K562 (cell line): ENCODE measurements around the gene APCDD1L. TPM values are rescaled to one million over a fixed set of nuclear protein-coding genes. Genes with fewer than 3 reads are reported as not detected.

ENCODE experiments used
- ATAC-seq: fragments of 200-7000 bp; cut with Tn5 transposase; 3 replicates; pipeline ENCODE4 v1.9.1; 2020; ENCODE audit warnings: moderate library complexity
- BruUV-seq: library from RNA; stranded (reverse); fragments of 400-500 nt; replicated peaks from 2 replicates; lab custom pipeline; 2021; lab: Mats Ljungman, UMichigan
- CTCF ChIA-PET: fragments of 300-600 bp; formaldehyde crosslinking; extraction: SDS; loops from one replicate; lab custom pipeline; 2021; ENCODE audit warnings: low intra/inter-chr PET ratio; lab: Yijun Ruan, JAX
- POLR2A ChIA-PET: fragments of 300-600, 350-650 bp; sonication (Branson Sonifier 250); formaldehyde crosslinking; extraction: SDS; loops from one replicate; lab custom pipeline; 2021; ENCODE audit warnings: antibody characterized with exemption, inconsistent platforms; lab: Yijun Ruan, JAX
- DNase-seq, 4 experiments: peaks; one replicate each; pipeline versions ENCODE4 v3.0.0 to v3.0.0-alpha.2; 2011 to 2018; ENCODE audit warnings: low spot score in 3 of 4, mixed read lengths in 3 of 4; ENCODE audit errors: extremely low read depth in 1 of 4
- FAIRE-seq: peaks from 2 replicates; lab custom pipeline; 2011; peaks lifted over from hg19 to GRCh38; lab: Jason Lieb, UNC
- H2AFZ ChIP-seq: 2 replicates; pipeline ENCODE4 v1.6.0; 2011; ENCODE audit warnings: low read depth, low read length, control low read depth, inconsistent platforms
- H3K27ac ChIP-seq: fragments of 200-600 bp; 3 replicates; pipeline ENCODE4 v1.8.0; 2011; ENCODE audit warnings: low read depth, mild to moderate bottlenecking, control low read depth, inconsistent platforms, low read length, moderate library complexity, mixed read lengths; ENCODE audit errors: extremely low read depth
- H3K27me3 ChIP-seq, 2 experiments: fragments of 300-600 bp in 1 of 2; 2 replicates in 1 of 2; 3 replicates in 1 of 2; pipeline versions ENCODE4 v1.6.0 to v1.8.0; 2011; ENCODE audit warnings: inconsistent platforms in 2 of 2, low read length in 2 of 2, mild to moderate bottlenecking in 1 of 2, mixed read lengths in 1 of 2, moderate library complexity in 1 of 2; ENCODE audit not compliant: control insufficient read depth in 2 of 2, insufficient read depth in 2 of 2
- H3K36me3 ChIP-seq: fragments of 300-600 bp; 3 replicates; pipeline ENCODE4 v1.8.0; 2011; ENCODE audit warnings: mild to moderate bottlenecking, low read length, inconsistent platforms; ENCODE audit not compliant: control insufficient read depth, insufficient read depth
- H3K4me1 ChIP-seq, 2 experiments: fragments of 200-600 bp in 1 of 2; replicated peaks in 1 of 2; 2 replicates in 1 of 2; 3 replicates in 1 of 2; pipeline versions ENCODE4 v1.5.1 to v1.8.0; 2011; ENCODE audit warnings: inconsistent platforms in 2 of 2, low read length in 2 of 2, mild to moderate bottlenecking in 1 of 2, mixed read lengths in 1 of 2, moderate library complexity in 1 of 2; ENCODE audit not compliant: control insufficient read depth in 2 of 2, insufficient read depth in 2 of 2
- H3K4me2 ChIP-seq: 2 replicates; pipeline ENCODE4 v1.6.1; 2011; ENCODE audit warnings: low read length, control low read depth, inconsistent platforms, mixed read lengths; ENCODE audit not compliant: insufficient read depth
- H3K4me3 ChIP-seq: fragments of 200-600 bp; sonication (generic), shearing (Covaris generic); 2 replicates; pipeline ENCODE4 v1.5.1; 2016; ENCODE audit warnings: control low read depth, inconsistent platforms
- H3K79me2 ChIP-seq: fragments of 200-600 bp; 3 replicates; pipeline ENCODE4 v1.8.0; 2011; ENCODE audit warnings: low read length, inconsistent platforms; ENCODE audit not compliant: control insufficient read depth, insufficient read depth
- H3K9ac ChIP-seq, 2 experiments: 2 replicates each; pipeline versions ENCODE4 v1.6.0 to v1.6.1; 2011; ENCODE audit warnings: low read depth in 2 of 2, low read length in 2 of 2, control low read depth in 1 of 2, inconsistent platforms in 1 of 2, mild to moderate bottlenecking in 1 of 2, mixed read lengths in 1 of 2; ENCODE audit not compliant: insufficient read depth in 1 of 2
- H3K9me1 ChIP-seq: one replicate; pipeline ENCODE4 v1.6.0; 2011; ENCODE audit warnings: inconsistent platforms, mild to moderate bottlenecking, low read length, moderate library complexity; ENCODE audit not compliant: control insufficient read depth, insufficient read depth
- H3K9me3 ChIP-seq: replicated peaks from 2 replicates; pipeline ENCODE4 v1.5.1; 2011; ENCODE audit warnings: low read depth, low read length, inconsistent platforms; ENCODE audit not compliant: control insufficient read depth, insufficient read depth
- H4K20me1 ChIP-seq: replicated peaks from 2 replicates; pipeline ENCODE4 v1.6.1; 2011; ENCODE audit warnings: low read length, inconsistent platforms, mixed read lengths; ENCODE audit not compliant: control insufficient read depth, insufficient read depth
- CHAMP1 ChIP-seq: fragments of 450-650 bp; IDR thresholded peaks from 2 replicates; pipeline ENCODE4 v1.6.1; 2016; ENCODE audit warnings: mild to moderate bottlenecking
- CTBP1 ChIP-seq: fragments of 450-650 bp; IDR thresholded peaks from 2 replicates; pipeline ENCODE4 v1.6.1; 2016; ENCODE audit warnings: borderline replicate concordance
- E2F3 ChIP-seq: fragments of 250-450 bp; sonication (Bioruptor Pico); IDR thresholded peaks from 2 replicates; pipeline ENCODE4 v1.4.0; 2020; ENCODE audit warnings: mild to moderate bottlenecking
- ETV6 ChIP-seq, 3 experiments: fragments of 150-350 bp in 1 of 3; sonication (generic) in 1 of 3; formaldehyde crosslinking in 1 of 3; IDR thresholded peaks; 2 replicates each; pipeline versions ENCODE4 v1.6.1 to v1.8.0; 2014 to 2022; ENCODE audit warnings: borderline replicate concordance in 2 of 3, low read depth in 2 of 3, antibody characterized with exemption in 1 of 3, low read length in 1 of 3, mild to moderate bottlenecking in 1 of 3, missing genetic modification reagents in 1 of 3
- NFIC ChIP-seq: fragments of 450-650 bp; IDR thresholded peaks from 2 replicates; pipeline ENCODE4 v1.6.1; 2017; ENCODE audit warnings: mild to moderate bottlenecking, inconsistent platforms
- PHF20 ChIP-seq: fragments of 450-650 bp; IDR thresholded peaks from 2 replicates; pipeline ENCODE4 v1.6.1; 2018; ENCODE audit not compliant: partially characterized antibody
- RAD51 ChIP-seq: fragments of 450-650 bp; IDR thresholded peaks from 2 replicates; pipeline ENCODE4 v1.7.1; 2016; ENCODE audit warnings: low read depth, mild to moderate bottlenecking, borderline replicate concordance
- RBBP5 ChIP-seq: fragments of 200-600 bp; sonication (generic); IDR thresholded peaks from 2 replicates; pipeline ENCODE4 v1.6.1; 2012; ENCODE audit warnings: borderline replicate concordance, mild to moderate bottlenecking, low read length, control low read depth, inconsistent platforms; ENCODE audit not compliant: insufficient read depth, poor library complexity, severe bottlenecking
- RCOR1 ChIP-seq, 2 experiments: IDR thresholded peaks; 2 replicates each; pipeline ENCODE4 v1.6.1; 2012; ENCODE audit warnings: low read depth in 2 of 2, low read length in 2 of 2, borderline replicate concordance in 1 of 2, improper control_type of control experiment in 1 of 2
- SMAD2 ChIP-seq: fragments of 150-350 bp; IDR thresholded peaks from 2 replicates; pipeline ENCODE4 v1.6.1; 2014; ENCODE audit warnings: low read depth, mild to moderate bottlenecking, low read length
- SRF ChIP-seq, 2 experiments: fragments of 250-450, 450-650 bp in 1 of 2; sonication (Bioruptor Pico) in 1 of 2; sonication (generic) in 1 of 2; formaldehyde crosslinking; IDR thresholded peaks; 2 replicates each; pipeline versions ENCODE4 v1.5.0 to v1.5.1; 2020 to 2022; ENCODE audit warnings: mild to moderate bottlenecking in 1 of 2, missing genetic modification reagents in 1 of 2
- TEAD1 ChIP-seq, 2 experiments: fragments of 450-650 bp in 1 of 2; sonication (generic) in 1 of 2; formaldehyde crosslinking; IDR thresholded peaks; 2 replicates each; pipeline versions ENCODE4 v1.4.0 to v1.8.0; 2020 to 2022; ENCODE audit warnings: mild to moderate bottlenecking in 2 of 2, missing genetic modification reagents in 1 of 2
- ZNF23 ChIP-seq: fragments of 250-450 bp; sonication (Bioruptor Pico); IDR thresholded peaks from 2 replicates; pipeline ENCODE4 v1.4.0; 2020; ENCODE audit warnings: mild to moderate bottlenecking
- ZNF239 ChIP-seq: fragments of 250-450 bp; sonication (Bioruptor Pico); IDR thresholded peaks from 2 replicates; pipeline ENCODE4 v1.4.0; 2020; ENCODE audit warnings: mild to moderate bottlenecking
- ZNF589 ChIP-seq: fragments of 200-800 bp; sonication (Bioruptor generic); IDR thresholded peaks from 2 replicates; pipeline ENCODE4 v1.6.1; 2016; ENCODE audit warnings: low read depth, missing genetic modification characterization, missing compliant biosample characterization
- WGBS: fragments of 100-300 bp; shearing (Covaris generic); methylation state at CpG from one replicate; pipeline ENCODE4 v1.1.6; 2016; ENCODE audit warnings: low coverage, mixed read lengths; ENCODE audit not compliant: insufficient coverage; ENCODE audit errors: missing lambda C conversion rate; 5-methylcytosine and 5-hydroxymethylcytosine counted together
- in situ Hi-C: fragments of 300-500 bp; cut with MboI; formaldehyde crosslinking; loops from 4 replicates; pipeline ENCODE4 v1.15.0; 2018; ENCODE audit warnings: inconsistent platforms, mixed read lengths
- intact Hi-C: fragments of 100-400 bp; cut with micrococcal nuclease; formaldehyde crosslinking; loops from 2 replicates; pipeline ENCODE4 v1.14.2; 2022
- polyA plus RNA-seq, 8 experiments: library from polyadenylated mRNA; depleted of rRNA in 4 of 8; stranded (reverse) in 5 of 8; unstranded in 3 of 8; fragments of >200 nt; fragmentation: Nextera tagmentation in 2 of 8; fragmentation: Illumina TruSeq in 1 of 8; extraction: Ambion mirVana in 2 of 8; extraction: Trizol in 1 of 8; gene quantifications; 2 replicates each; pipeline versions ENCODE4 v1.2.1 to v1.2.3, GENCODE V29; 2011 to 2014; ENCODE audit warnings: inconsistent platforms in 1 of 8, missing spikeins in 1 of 8
- total RNA-seq, 7 experiments: library from RNA; depleted of rRNA in 6 of 7; stranded (reverse); fragments of >200 nt in 6 of 7; fragmentation: Illumina TruSeq in 2 of 7; extraction: Trizol in 2 of 7; gene quantifications; 2 replicates each; pipeline versions ENCODE4 v1.2.1 to v1.2.3, GENCODE V29; 2011 to 2021; ENCODE audit warnings: low replicate concordance in 1 of 7

The APCDD1L gene
- total and polyA plus RNA-seq, 9 of the 15 experiments (the other 6 are each of a cell fraction or from before 2014, with no cell fraction given) = not detected

GRCh38 chr20:58433029-58433647 lies 82.1 kb downstream of the APCDD1L start:
- BruUV-seq = no TSS peak
- WGBS = 52% methylated on average over 2 of the region's 2 CpGs
- H3K27me3 ChIP-seq = no peaks in the 10 kb centered on the region
- peaks cover 96% of the 10 kb centered on the region for H3K79me2 ChIP-seq
- no peaks in the 10 kb centered on the region for H3K9me3 ChIP-seq
- H3K9me1 ChIP-seq = peaks cover 8% of the 10 kb centered on the region
- no peak overlapping the region for H3K4me3 ChIP-seq
- DNase-seq = no peak
- H3K4me1 ChIP-seq = peaks cover 0 to 7% of the 10 kb centered on the region in 2 experiments; a peak in 2 of 5 replicates
- TF ChIP-seq RAD51 = no peak
- TF ChIP-seq ETV6 (IDR thresholded peaks at IDR 0.05; ENCODE audit: borderline replicate concordance in 1 of 2, low read depth in 2 of 2, low read length in 1 of 2) = no peak
- no peak for TF ChIP-seq ETV6 (CRISPR knock-in tag; IDR thresholded peaks at IDR 0.05; ENCODE audit: borderline replicate concordance)
- TF ChIP-seq RBBP5 = no peak
- no peak for TF ChIP-seq TEAD1 (CRISPR knock-in tag; IDR thresholded peaks at IDR 0.05)
- no peak for TF ChIP-seq ZNF239 (CRISPR knock-in tag)
- TF ChIP-seq RCOR1 (IDR thresholded peaks at IDR 0.05; ENCODE audit: borderline replicate concordance in 1 of 2, low read depth in 2 of 2, low read length in 2 of 2) = no peak
- TF ChIP-seq PHF20 = no peak
- TF ChIP-seq E2F3 (CRISPR knock-in tag) = no peak
- TF ChIP-seq SRF (CRISPR knock-in tag; IDR thresholded peaks at IDR 0.05) = no peak
- no peak for TF ChIP-seq CTBP1
- TF ChIP-seq SMAD2 = no peak
- no peak for TF ChIP-seq ZNF23
- TF ChIP-seq ZNF589 (CRISPR knock-in tag) = no peak
- no peak for TF ChIP-seq CHAMP1
- TF ChIP-seq NFIC = no peak
- ChIA-PET POLR2A (interaction anchor here (0.6 to 1.8 kb wide), 4 partner anchors 12 to 158 kb away, joined by 4 to 7 read pairs (median 4); partner anchors contain the start of gene VAPB), CTCF (no interaction called here)
- FAIRE-seq = no peak
- peaks cover 75% of the 10 kb centered on the region; the same call in 2 of the 3 replicates for H3K36me3 ChIP-seq
- H3K27ac ChIP-seq = peak overlapping the region; percentile 37; the same call in 1 of the 3 replicates
- no peak overlapping the region for H2AFZ ChIP-seq
- in situ Hi-C loops = no loop called here
- H4K20me1 ChIP-seq = peaks cover 13% of the 10 kb centered on the region
- H3K9ac ChIP-seq = no peak overlapping the region
- intact Hi-C loops = no loop called here
- ATAC-seq = peak; percentile 43
- H3K4me2 ChIP-seq = no peak overlapping the region
